ENCODE data around the gene GRB10.

GRB10 gene

GRCh38 chr7:50656141-50656895 lies 126.4 kb downstream of the GRB10 start:
- no peak overlapping the region for H3K4me2 ChIP-seq (ENCODE audit: low read length)

GRCh38 chr7:50655490-50655889 lies 127.2 kb downstream of the GRB10 start:
- H3K27me3 ChIP-seq (ENCODE audit: low read depth, low read length), result peaks cover 71% of the 10 kb centered on the region
- no peak overlapping the region for H3K27ac ChIP-seq (ENCODE audit: low read length)
- no peaks in the 10 kb centered on the region for H4K20me1 ChIP-seq (ENCODE audit: insufficient read depth, low read length)
- no peak overlapping the region for H3K4me2 ChIP-seq (ENCODE audit: low read length)
- no peak overlapping the region for H3K4me3 ChIP-seq (ENCODE audit: low read length)
- no peaks in the 10 kb centered on the region for H3K36me3 ChIP-seq (replicated peaks; ENCODE audit: low read depth, low read length)
- H2AFZ ChIP-seq (ENCODE audit: low read depth, low read length), result no peak overlapping the region
- no peaks in the 10 kb centered on the region for H3K4me1 ChIP-seq (ENCODE audit: low read length)
- TF ChIP-seq EZH2phosphoT487 (IDR thresholded peaks at IDR 0.05; ENCODE audit: low read depth), result no peak
- H3K79me2 ChIP-seq (ENCODE audit: low read length), result no peaks in the 10 kb centered on the region
- no peak overlapping the region for H3K9ac ChIP-seq (ENCODE audit: low read length)
- H3K9me3 ChIP-seq (ENCODE audit: insufficient read depth, low read length), result no peaks in the 10 kb centered on the region

More at GRCh38 chr7:50656141-50656895, 126.4 kb downstream of the GRB10 start:
- TF ChIP-seq CTCF (IDR thresholded peaks at IDR 0.05; ENCODE audit: low read depth, low read length) (no peak), EZH2phosphoT487 (IDR thresholded peaks at IDR 0.05; ENCODE audit: low read depth) (no peak)
- no peaks in the 10 kb centered on the region for H3K9me3 ChIP-seq (ENCODE audit: insufficient read depth, low read length)
- peaks cover 66% of the 10 kb centered on the region for H3K27me3 ChIP-seq (ENCODE audit: low read depth, low read length)
- H3K4me1 ChIP-seq (ENCODE audit: low read length), result no peaks in the 10 kb centered on the region
- no peak overlapping the region for H3K9ac ChIP-seq (ENCODE audit: low read length)
- no peaks in the 10 kb centered on the region for H3K36me3 ChIP-seq (replicated peaks; ENCODE audit: low read depth, low read length)
- H2AFZ ChIP-seq (ENCODE audit: low read depth, low read length), result no peak overlapping the region
- no peak overlapping the region for H3K27ac ChIP-seq (ENCODE audit: low read length)
- no peaks in the 10 kb centered on the region for H4K20me1 ChIP-seq (ENCODE audit: insufficient read depth, low read length)
- no peak overlapping the region for H3K4me3 ChIP-seq (ENCODE audit: low read length)
- no peaks in the 10 kb centered on the region for H3K79me2 ChIP-seq (ENCODE audit: low read length)

GRCh38 chr7:50655020-50655419 lies 127.7 kb downstream of the GRB10 start:
- no peak overlapping the region for H3K9ac ChIP-seq (ENCODE audit: low read length)
- H3K27ac ChIP-seq (ENCODE audit: low read length), result no peak overlapping the region
- peaks cover 76% of the 10 kb centered on the region for H3K27me3 ChIP-seq (ENCODE audit: low read depth, low read length)
- no peaks in the 10 kb centered on the region for H4K20me1 ChIP-seq (ENCODE audit: insufficient read depth, low read length)
- no peaks in the 10 kb centered on the region for H3K9me3 ChIP-seq (ENCODE audit: insufficient read depth, low read length)
- H3K36me3 ChIP-seq (replicated peaks; ENCODE audit: low read depth, low read length), result no peaks in the 10 kb centered on the region
- TF ChIP-seq EZH2phosphoT487 (IDR thresholded peaks at IDR 0.05; ENCODE audit: low read depth) (no peak), CTCF (IDR thresholded peaks at IDR 0.05; ENCODE audit: low read depth, low read length) (no peak)
- no peaks in the 10 kb centered on the region for H3K4me1 ChIP-seq (ENCODE audit: low read length)
- no peak overlapping the region for H3K4me3 ChIP-seq (ENCODE audit: low read length)
- H3K79me2 ChIP-seq (ENCODE audit: low read length), result no peaks in the 10 kb centered on the region
- H2AFZ ChIP-seq (ENCODE audit: low read depth, low read length), result no peak overlapping the region
- no peak overlapping the region for H3K4me2 ChIP-seq (ENCODE audit: low read length)

GRCh38 chr7:50653981-50654425 lies 128.7 kb downstream of the GRB10 start:
- H3K4me1 ChIP-seq (ENCODE audit: low read length), result no peaks in the 10 kb centered on the region

More at GRCh38 chr7:50653981-50654425, 128.7 kb downstream of the GRB10 start:
- no peak overlapping the region for H3K9ac ChIP-seq (ENCODE audit: low read length)
- peaks cover 80% of the 10 kb centered on the region for H3K27me3 ChIP-seq (ENCODE audit: low read depth, low read length)
- H3K9me3 ChIP-seq (ENCODE audit: insufficient read depth, low read length), result no peaks in the 10 kb centered on the region
- no peak for TF ChIP-seq CTCF (IDR thresholded peaks at IDR 0.05; ENCODE audit: low read depth, low read length)
- no peak for TF ChIP-seq EZH2phosphoT487 (IDR thresholded peaks at IDR 0.05; ENCODE audit: low read depth)
- no peak overlapping the region for H2AFZ ChIP-seq (ENCODE audit: low read depth, low read length)
- H3K36me3 ChIP-seq (replicated peaks; ENCODE audit: low read depth, low read length), result no peaks in the 10 kb centered on the region
- no peak overlapping the region for H3K27ac ChIP-seq (ENCODE audit: low read length)
- H3K4me3 ChIP-seq (ENCODE audit: low read length), result no peak overlapping the region
- no peaks in the 10 kb centered on the region for H4K20me1 ChIP-seq (ENCODE audit: insufficient read depth, low read length)
- no peak overlapping the region for H3K4me2 ChIP-seq (ENCODE audit: low read length)
- no peaks in the 10 kb centered on the region for H3K79me2 ChIP-seq (ENCODE audit: low read length)
